ENCODE data around the gene SCN1B. TPM values are rescaled to one million over a fixed set of nuclear protein-coding genes. Genes with fewer than 3 reads are reported as not detected.

SCN1B gene
- total RNA-seq, 1 donor: 4.7 TPM

DNA sequence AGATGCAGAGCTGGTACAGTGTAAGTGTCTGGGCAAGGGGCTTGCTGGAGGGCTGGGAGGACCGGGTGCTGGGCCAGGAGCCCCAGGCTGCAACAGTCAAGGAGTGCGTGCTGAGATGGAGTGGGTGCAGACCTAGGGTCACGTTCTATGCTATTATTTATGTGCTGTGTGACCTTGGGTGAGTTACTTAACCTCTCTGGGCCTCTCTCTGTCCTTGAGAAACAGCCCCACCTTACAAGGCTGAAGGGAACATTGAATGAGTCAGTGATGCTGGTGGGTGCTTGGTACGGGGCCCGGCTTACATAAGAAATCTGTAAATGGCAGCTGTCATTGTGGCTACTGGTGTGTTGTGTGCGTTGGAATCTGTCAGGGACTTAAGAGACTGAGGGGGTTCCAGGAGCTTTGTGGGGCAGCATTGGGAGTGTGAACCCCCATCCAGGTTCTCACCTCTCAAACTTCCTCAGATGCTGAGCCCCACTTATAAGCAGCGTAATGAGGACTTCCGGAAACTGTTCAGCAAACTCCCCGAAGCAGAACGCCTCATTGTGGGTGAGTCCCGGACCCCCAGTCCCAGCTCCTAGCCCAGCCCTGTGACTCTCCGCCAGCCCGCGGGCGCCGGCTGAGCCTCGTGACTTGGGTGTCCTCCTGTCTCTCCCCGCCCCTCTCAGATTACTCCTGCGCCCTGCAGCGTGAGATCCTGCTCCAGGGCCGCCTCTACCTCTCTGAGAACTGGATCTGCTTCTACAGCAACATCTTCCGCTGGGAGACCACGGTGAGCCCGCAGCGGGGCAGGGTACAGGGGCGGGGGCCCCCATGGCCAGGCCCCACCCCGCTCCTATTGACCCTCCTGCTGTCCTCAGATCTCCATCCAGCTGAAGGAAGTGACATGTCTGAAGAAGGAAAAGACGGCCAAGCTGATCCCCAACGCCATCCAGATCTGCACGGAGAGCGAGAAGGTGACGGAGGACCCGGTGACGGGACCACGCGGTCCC lies 20.6 kb upstream of the SCN1B start:
- H3K4me3 ChIP-seq (ENCODE audit: insufficient read depth, low read length): no peak overlapping the region
- no peak overlapping the region for H3K4me2 ChIP-seq (ENCODE audit: insufficient read depth, low read length)
- no peak overlapping the region for H2AFZ ChIP-seq (ENCODE audit: low read length)
- DNase-seq (ENCODE audit: insufficient read length, low spot score, missing footprints): peak; percentile 71
- no peaks in the 10 kb centered on the region for H3K27me3 ChIP-seq (ENCODE audit: insufficient read depth, low read length)
- TF ChIP-seq, protein P1, sequence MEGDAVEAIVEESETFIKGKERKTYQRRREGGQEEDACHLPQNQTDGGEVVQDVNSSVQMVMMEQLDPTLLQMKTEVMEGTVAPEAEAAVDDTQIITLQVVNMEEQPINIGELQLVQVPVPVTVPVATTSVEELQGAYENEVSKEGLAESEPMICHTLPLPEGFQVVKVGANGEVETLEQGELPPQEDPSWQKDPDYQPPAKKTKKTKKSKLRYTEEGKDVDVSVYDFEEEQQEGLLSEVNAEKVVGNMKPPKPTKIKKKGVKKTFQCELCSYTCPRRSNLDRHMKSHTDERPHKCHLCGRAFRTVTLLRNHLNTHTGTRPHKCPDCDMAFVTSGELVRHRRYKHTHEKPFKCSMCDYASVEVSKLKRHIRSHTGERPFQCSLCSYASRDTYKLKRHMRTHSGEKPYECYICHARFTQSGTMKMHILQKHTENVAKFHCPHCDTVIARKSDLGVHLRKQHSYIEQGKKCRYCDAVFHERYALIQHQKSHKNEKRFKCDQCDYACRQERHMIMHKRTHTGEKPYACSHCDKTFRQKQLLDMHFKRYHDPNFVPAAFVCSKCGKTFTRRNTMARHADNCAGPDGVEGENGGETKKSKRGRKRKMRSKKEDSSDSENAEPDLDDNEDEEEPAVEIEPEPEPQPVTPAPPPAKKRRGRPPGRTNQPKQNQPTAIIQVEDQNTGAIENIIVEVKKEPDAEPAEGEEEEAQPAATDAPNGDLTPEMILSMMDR (IDR thresholded peaks at IDR 0.05; ENCODE audit: extremely low read depth, low read depth, low read length): no peak
- H4K20me1 ChIP-seq (ENCODE audit: insufficient read depth, low read length): peaks cover 27% of the 10 kb centered on the region
- H3K9me3 ChIP-seq (ENCODE audit: low read depth, low read length): no peaks in the 10 kb centered on the region
- H3K27ac ChIP-seq (ENCODE audit: low read depth, low read length): no peak overlapping the region
- H3K4me1 ChIP-seq (ENCODE audit: insufficient read depth, low read length): peaks cover 16% of the 10 kb centered on the region
- peaks cover 16% of the 10 kb centered on the region for H3K79me2 ChIP-seq (ENCODE audit: insufficient read depth, low read length)
- H3K36me3 ChIP-seq (ENCODE audit: insufficient read depth, low read length): peaks cover 34% of the 10 kb centered on the region

DNA sequence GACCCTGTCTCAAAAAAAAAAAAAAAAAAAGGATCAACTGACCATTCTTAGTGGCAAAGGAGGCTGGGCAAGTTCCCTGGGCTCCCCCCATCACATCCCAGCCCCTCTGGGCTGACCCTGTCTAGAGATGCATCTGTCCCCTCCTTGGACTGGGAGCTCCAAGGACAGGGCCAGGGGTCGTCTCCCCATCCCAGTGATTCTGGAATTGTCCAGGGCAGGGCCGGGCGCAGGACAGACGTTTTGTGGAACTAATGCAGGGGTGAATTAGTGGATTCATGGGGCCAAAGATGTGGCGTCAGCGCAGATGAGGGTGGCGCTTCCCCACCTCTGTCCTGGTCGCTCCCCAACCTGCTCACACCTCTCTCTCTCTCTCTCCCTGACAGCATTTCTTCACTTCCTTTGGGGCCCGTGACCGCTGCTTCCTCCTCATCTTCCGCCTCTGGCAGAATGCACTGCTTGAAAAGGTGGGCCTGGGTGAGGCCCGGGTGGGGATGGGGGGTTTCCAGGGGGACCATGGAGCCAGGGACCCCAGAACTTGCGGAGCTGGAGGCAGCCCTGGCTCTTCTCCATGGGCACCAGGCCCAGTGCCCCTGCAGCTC lies 19.1 kb upstream of the SCN1B start:
- Histone ChIP-seq H3K27me3 (ENCODE audit: insufficient read depth, low read length) (no peaks in the 10 kb centered on the region), H3K4me2 (ENCODE audit: insufficient read depth, low read length) (no peak overlapping the region), H3K9me3 (ENCODE audit: low read depth, low read length) (no peaks in the 10 kb centered on the region), H3K27ac (ENCODE audit: low read depth, low read length) (no peak overlapping the region), H2AFZ (ENCODE audit: low read length) (no peak overlapping the region), H3K36me3 (ENCODE audit: insufficient read depth, low read length) (peaks cover 46% of the 10 kb centered on the region), H3K4me1 (ENCODE audit: insufficient read depth, low read length) (peaks cover 8% of the 10 kb centered on the region), H4K20me1 (ENCODE audit: insufficient read depth, low read length) (peaks cover 17% of the 10 kb centered on the region), H3K79me2 (ENCODE audit: insufficient read depth, low read length) (peaks cover 7% of the 10 kb centered on the region), H3K4me3 (ENCODE audit: insufficient read depth, low read length) (no peak overlapping the region)
- TF ChIP-seq, protein P1 (IDR thresholded peaks at IDR 0.05; ENCODE audit: extremely low read depth, low read depth, low read length): no peak
- peak; percentile 52 for DNase-seq (ENCODE audit: insufficient read length, low spot score, missing footprints)

DNA sequence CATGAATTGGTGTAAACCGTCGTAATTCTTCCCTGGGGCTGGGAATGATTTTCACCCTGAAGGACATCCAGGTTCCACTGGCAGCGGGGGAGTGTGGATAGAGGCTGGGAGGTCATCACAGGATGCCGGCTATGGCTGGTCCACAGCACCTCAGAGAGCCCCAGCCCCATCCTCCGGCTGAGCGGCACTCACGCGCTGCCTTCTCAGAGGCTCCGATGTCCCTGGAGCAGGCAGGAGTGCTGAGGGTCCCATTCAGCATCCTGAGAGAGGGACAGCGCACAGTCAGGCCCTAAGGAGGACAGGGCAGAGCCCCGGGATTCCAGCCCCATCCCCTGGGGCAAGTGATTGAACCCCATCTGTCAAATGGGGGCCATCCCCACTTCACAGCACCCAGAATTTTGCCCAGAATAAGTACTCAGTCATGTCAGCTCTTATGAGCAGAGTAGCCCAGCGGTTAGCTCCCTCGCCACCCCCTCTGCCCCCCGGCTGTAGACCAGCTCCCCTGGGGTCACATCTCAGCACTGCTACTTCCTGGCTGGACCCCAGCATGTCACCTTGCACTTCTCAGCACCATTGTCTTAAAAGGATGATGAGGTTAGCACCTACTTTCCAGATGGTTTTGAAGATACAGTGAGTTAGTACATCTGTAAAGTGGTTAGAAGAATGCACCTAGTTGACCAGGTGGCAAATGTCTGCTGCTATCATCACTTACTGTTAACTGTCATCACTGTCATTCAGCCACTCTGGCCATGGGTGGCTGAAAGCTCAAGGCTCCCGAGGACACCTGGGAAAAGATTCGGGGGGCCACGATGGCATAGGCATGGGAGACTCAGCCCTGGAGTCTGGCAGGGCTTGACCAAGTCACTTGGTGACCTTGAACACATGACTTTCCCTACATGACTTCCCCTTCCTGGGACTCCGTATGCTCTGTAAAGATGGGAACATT lies 18.3 kb upstream of the SCN1B start:
- H4K20me1 ChIP-seq (ENCODE audit: insufficient read depth, low read length): peaks cover 10% of the 10 kb centered on the region
- peaks cover 3% of the 10 kb centered on the region for H3K79me2 ChIP-seq (ENCODE audit: insufficient read depth, low read length)
- peak; percentile 51 for DNase-seq (ENCODE audit: insufficient read length, low spot score, missing footprints)
- no peak overlapping the region for H2AFZ ChIP-seq (ENCODE audit: low read length)
- no peaks in the 10 kb centered on the region for H3K27me3 ChIP-seq (ENCODE audit: insufficient read depth, low read length)
- H3K4me1 ChIP-seq (ENCODE audit: insufficient read depth, low read length): no peaks in the 10 kb centered on the region
- H3K4me2 ChIP-seq (ENCODE audit: insufficient read depth, low read length): no peak overlapping the region
- no peaks in the 10 kb centered on the region for H3K9me3 ChIP-seq (ENCODE audit: low read depth, low read length)
- TF ChIP-seq, protein P1 (IDR thresholded peaks at IDR 0.05; ENCODE audit: extremely low read depth, low read depth, low read length): no peak
- peaks cover 50% of the 10 kb centered on the region for H3K36me3 ChIP-seq (ENCODE audit: insufficient read depth, low read length)
- no peak overlapping the region for H3K27ac ChIP-seq (ENCODE audit: low read depth, low read length)
- no peak overlapping the region for H3K4me3 ChIP-seq (ENCODE audit: insufficient read depth, low read length)

All from osteoblast (primary cell).